GM12892 (cell line): Measurements from ENCODE around the gene DTD1. TPM values are rescaled to one million over a fixed set of nuclear protein-coding genes. Genes with fewer than 3 reads are reported as not detected.
A peak's percentile ranks its signal among the peaks of the same experiment; 100 is the strongest.

Experiments
- DNase-seq: peaks from one replicate; pipeline ENCODE4 v3.0.0; 2011; ENCODE audit not compliant: insufficient read length
- FAIRE-seq: peaks from 2 replicates; lab custom pipeline; 2011; peaks lifted over from hg19 to GRCh38; lab: Jason Lieb, UNC
- POLR2A ChIP-seq: IDR thresholded peaks from 2 replicates; pipeline ENCODE4 v1.6.1; 2011; ENCODE audit warnings: low read depth, low read length, control low read depth
- POLR2AphosphoS5 ChIP-seq: IDR thresholded peaks from 2 replicates; pipeline ENCODE4 v1.6.1; 2011; ENCODE audit warnings: low read depth, low read length, control low read depth
- TAF1 ChIP-seq: IDR thresholded peaks from 2 replicates; pipeline ENCODE4 v1.6.1; 2011; ENCODE audit warnings: low read depth, mild to moderate bottlenecking, control low read depth, low read length, borderline replicate concordance
- polyA plus RNA-seq: library from polyadenylated mRNA; unstranded; fragments of >200 nt; gene quantifications from one replicate; pipeline ENCODE4 v1.2.1, GENCODE V29; 2012; ENCODE audit warnings: missing spikeins, inconsistent platforms; ENCODE audit not compliant: missing spikeins

The DTD1 gene
- polyA plus RNA-seq = 43.3 TPM

- TF ChIP-seq TAF1 (peak; percentile 41; the same call in 1 of the 2 replicates), POLR2AphosphoS5 (peak; percentile 78), POLR2A (peak; percentile 84)
- DNase-seq = peak; percentile 75
- FAIRE-seq = peak; percentile 99
Observed at GRCh38 chr20:18587665-18588573, at the start of gene DTD1. DTD1 (plus strand) TSS chr20:18588054; CDS start chr20:18588073, 19 bp downstream.

DNA sequence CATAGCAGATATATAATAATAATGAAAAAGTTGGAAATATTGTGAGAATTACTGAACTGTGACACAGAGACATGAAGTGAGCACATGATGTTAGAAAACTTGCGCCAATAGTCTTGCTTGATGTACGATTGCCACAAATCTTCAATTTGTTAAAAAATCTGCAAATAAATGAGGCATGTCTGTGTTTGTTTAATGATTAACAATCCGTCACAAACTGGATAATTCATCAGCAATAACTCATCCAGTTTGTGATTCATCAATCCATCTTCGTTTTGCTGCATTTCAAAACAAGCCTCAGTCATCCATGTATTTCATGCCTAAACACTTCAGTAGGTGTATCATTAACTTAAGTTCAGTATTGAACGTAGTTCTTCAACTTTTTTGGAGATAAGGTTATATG, 46.1 kb upstream of the DTD1 start:
- DNase-seq (no peak), FAIRE-seq (no peak)
- TF ChIP-seq POLR2A = no peak
- TF ChIP-seq POLR2AphosphoS5 = no peak

GRCh38 chr20:18543216-18543615, 44.6 kb upstream of the DTD1 start:
- DNase-seq (no peak), FAIRE-seq (no peak)
- no peak for TF ChIP-seq POLR2AphosphoS5
- TF ChIP-seq POLR2A = no peak
- no peak for TF ChIP-seq TAF1

GRCh38 chr20:18543932-18544331, 43.9 kb upstream of the DTD1 start:
- TF ChIP-seq TAF1 = no peak
- TF ChIP-seq POLR2A = 0 out of 2 replicates have a peak, but pooled peaks have one; percentile 1
- no peak for DNase-seq
- FAIRE-seq = no peak

- TF ChIP-seq TAF1 = no peak
- TF ChIP-seq POLR2A = no peak
Observed at GRCh38 chr20:18545566-18545965, 42.3 kb upstream of the DTD1 start.

GRCh38 chr20:18548465-18548864, 39.4 kb upstream of the DTD1 start:
- FAIRE-seq = no peak
- TF ChIP-seq POLR2AphosphoS5 (no peak), POLR2A (no peak), TAF1 (no peak)
- no peak for DNase-seq

More at GRCh38 chr20:18545566-18545965, 42.3 kb upstream of the DTD1 start:
- FAIRE-seq (no peak), DNase-seq (no peak)

GRCh38 chr20:18553746-18554145, 34.1 kb upstream of the DTD1 start:
- TF ChIP-seq TAF1 (no peak), POLR2AphosphoS5 (no peak), POLR2A (no peak)
- FAIRE-seq = no peak
- no peak for DNase-seq

- peak; percentile 88 for DNase-seq
- TF ChIP-seq POLR2AphosphoS5 (peak; percentile 92), TAF1 (peak; percentile 48; the same call in 1 of the 2 replicates), POLR2A (peak; percentile 91)
- peak; percentile 92 for FAIRE-seq
Observed at GRCh38 chr20:18566892-18567738, 20.7 kb upstream of the DTD1 start, which contains the start of gene SMIM26. SMIM26 (plus strand) TSS chr20:18567432; CDS start chr20:18567479, 47 bp downstream.

GRCh38 chr20:18567739-18568091, 20.1 kb upstream of the DTD1 start:
- TF ChIP-seq POLR2A (no peak), TAF1 (no peak), POLR2AphosphoS5 (no peak)
- DNase-seq = no peak
- peak; percentile 27 for FAIRE-seq

GRCh38 chr20:18571009-18571408, 16.8 kb upstream of the DTD1 start:
- TF ChIP-seq TAF1 (no peak), POLR2AphosphoS5 (no peak), POLR2A (no peak)
- DNase-seq = no peak
- FAIRE-seq = no peak

DNA sequence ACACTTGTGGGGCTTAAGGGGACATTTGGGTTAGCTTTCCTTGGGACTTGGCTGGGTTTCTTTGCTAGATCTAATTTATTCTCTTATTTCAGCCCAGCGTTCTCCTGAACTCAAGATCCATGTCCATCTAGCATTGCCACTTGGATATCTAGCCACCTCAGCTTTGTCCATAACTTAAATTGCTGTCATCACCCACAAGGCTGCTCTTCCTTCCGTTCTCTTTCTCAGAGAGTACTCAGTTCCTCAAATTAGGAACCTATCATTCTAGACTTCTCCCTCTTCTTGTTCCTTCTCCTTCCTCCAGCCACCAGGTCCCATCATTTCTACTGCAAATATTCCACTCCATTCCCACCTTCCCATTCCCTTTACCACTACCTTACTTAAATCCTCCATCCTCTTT, 16.3 kb upstream of the DTD1 start:
- no peak for FAIRE-seq
- DNase-seq = no peak
- TF ChIP-seq POLR2A (no peak), POLR2AphosphoS5 (no peak), TAF1 (no peak)
